GM12878 (cell line): Measurements from ENCODE around the gene ZFAND2B. TPM values are rescaled to one million over a fixed set of nuclear protein-coding genes. Genes with fewer than 3 reads are reported as not detected.
A peak's percentile ranks its signal among the peaks of the same experiment; 100 is the strongest.

Source experiments
- ATAC-seq: fragments of 200-7000 bp; cut with Tn5 transposase; 3 replicates; pipeline ENCODE4 v1.9.1; 2020; ENCODE audit warnings: mild to moderate bottlenecking, moderate library complexity
- BruUV-seq: library from RNA; stranded (reverse); fragments of 400-500 nt; replicated peaks from 2 replicates; lab custom pipeline; 2021; lab: Mats Ljungman, UMichigan
- CTCF ChIA-PET: fragments of 300-600 bp; sonication (Branson Sonifier 250); formaldehyde crosslinking; extraction: SDS; loops from one replicate; lab custom pipeline; 2021; ENCODE audit warnings: inconsistent platforms; lab: Yijun Ruan, JAX
- POLR2A ChIA-PET: fragments of 350-600 bp; formaldehyde crosslinking; extraction: SDS; loops from one replicate; lab custom pipeline; 2021; ENCODE audit warnings: inconsistent platforms; lab: Charles Lee
- RAD21 ChIA-PET: fragments of 300-600 bp; sonication (Branson Sonifier 250); formaldehyde crosslinking; loops from one replicate; lab custom pipeline; 2023; ENCODE audit warnings: antibody characterized with exemption; ENCODE audit not compliant: unreplicated experiment; lab: Charles Lee
- SMC1A ChIA-PET: fragments of 300-600 bp; sonication (Branson Sonifier 250); formaldehyde crosslinking; loops from one replicate; lab custom pipeline; 2023; ENCODE audit not compliant: unreplicated experiment, uncharacterized antibody; lab: Charles Lee
- DNase-seq: peaks from one replicate; pipeline ENCODE4 v3.0.0-alpha.2; 2011; ENCODE audit warnings: low read depth, low spot score
- FAIRE-seq: peaks from 3 replicates; lab custom pipeline; 2011; peaks lifted over from hg19 to GRCh38; lab: Jason Lieb, UNC
- H2AFZ ChIP-seq: 2 replicates; pipeline ENCODE4 v1.6.0; 2011; ENCODE audit warnings: low read depth, low read length, control low read depth; ENCODE audit not compliant: control insufficient read depth
- H3K27ac ChIP-seq: 2 replicates; pipeline ENCODE4 v1.5.1; 2011; ENCODE audit warnings: control low read depth; ENCODE audit not compliant: control insufficient read depth, insufficient read depth
- H3K27me3 ChIP-seq, 2 experiments: replicated peaks in 1 of 2; 2 replicates each; pipeline versions ENCODE4 v1.6.0 to v1.6.1; 2011; ENCODE audit warnings: low read length in 1 of 2; ENCODE audit not compliant: control insufficient read depth in 2 of 2, insufficient read depth in 2 of 2
- H3K36me3 ChIP-seq, 2 experiments: 2 replicates each; pipeline ENCODE4 v1.5.1; 2011; ENCODE audit warnings: low read length in 1 of 2; ENCODE audit not compliant: control insufficient read depth in 2 of 2, insufficient read depth in 2 of 2
- H3K4me1 ChIP-seq: 2 replicates; pipeline ENCODE4 v1.6.1; 2011; ENCODE audit warnings: mild to moderate bottlenecking, low read length, moderate library complexity, mixed read lengths; ENCODE audit not compliant: control insufficient read depth, insufficient read depth
- H3K4me2 ChIP-seq: 2 replicates; pipeline ENCODE4 v1.6.0; 2011; ENCODE audit warnings: control low read depth; ENCODE audit not compliant: control insufficient read depth, insufficient read depth
- H3K4me3 ChIP-seq: fragments of 200-600 bp; sonication (generic); 2 replicates; pipeline ENCODE4 v1.5.1; 2016
- H3K79me2 ChIP-seq: 2 replicates; pipeline ENCODE4 v1.6.0; 2011; ENCODE audit warnings: low read length; ENCODE audit not compliant: control insufficient read depth, insufficient read depth
- H3K9ac ChIP-seq: 2 replicates; pipeline ENCODE4 v1.8.0; 2011; ENCODE audit warnings: low read length, control low read depth, mixed read lengths; ENCODE audit not compliant: control insufficient read depth, insufficient read depth
- H3K9me3 ChIP-seq: replicated peaks from 3 replicates; pipeline ENCODE4 v1.5.1; 2011; ENCODE audit warnings: mild to moderate bottlenecking, low read length; ENCODE audit not compliant: control insufficient read depth, insufficient read depth
- H4K20me1 ChIP-seq: 2 replicates; pipeline ENCODE4 v1.6.0; 2011; ENCODE audit not compliant: control insufficient read depth, insufficient read depth
- ELK1 ChIP-seq: IDR thresholded peaks from 2 replicates; pipeline ENCODE4 v1.6.1; 2012; ENCODE audit warnings: low read depth, low read length, improper control_type of control experiment
- HDAC2 ChIP-seq: fragments of 200-600 bp; sonication (generic); IDR thresholded peaks from 2 replicates; pipeline ENCODE4 v1.6.1; 2017
- HDGF ChIP-seq: fragments of 450-650 bp; IDR thresholded peaks from 2 replicates; pipeline ENCODE4 v1.6.1; 2016; ENCODE audit warnings: antibody characterized with exemption
- JUND ChIP-seq: IDR thresholded peaks from 2 replicates; pipeline ENCODE4 v1.6.1; 2012; ENCODE audit warnings: low read depth, mild to moderate bottlenecking, low read length, improper control_type of control experiment, moderate library complexity
- PBX3 ChIP-seq: IDR thresholded peaks from 2 replicates; pipeline ENCODE4 v1.6.1; 2011; ENCODE audit warnings: mild to moderate bottlenecking, low read depth, low read length, moderate library complexity; ENCODE audit not compliant: insufficient replicate concordance
- RBBP5 ChIP-seq: fragments of 200-600 bp; sonication (generic); conservative IDR thresholded peaks from 2 replicates; pipeline ENCODE4 v1.6.1; 2016
- SREBF1 ChIP-seq: IDR thresholded peaks from 2 replicates; pipeline ENCODE4 v1.6.1; 2012; ENCODE audit warnings: mild to moderate bottlenecking, low read length
- TBL1XR1 ChIP-seq: IDR thresholded peaks from 2 replicates; pipeline ENCODE4 v1.6.1; 2012; ENCODE audit warnings: low read depth, low read length, improper control_type of control experiment
- ZNF207 ChIP-seq: fragments of 450-650 bp; IDR thresholded peaks from 2 replicates; pipeline ENCODE4 v1.6.1; 2014; ENCODE audit warnings: antibody characterized with exemption, mild to moderate bottlenecking, borderline replicate concordance
- ZZZ3 ChIP-seq: IDR thresholded peaks from 2 replicates; pipeline ENCODE4 v1.6.1; 2011; ENCODE audit warnings: low read depth; ENCODE audit not compliant: control insufficient read depth, insufficient read length
- WGBS: methylation state at CpG from one replicate; pipeline ENCODE4 v1.1.6; 2016; ENCODE audit warnings: low lambda C conversion rate; ENCODE audit not compliant: insufficient replicate concordance, insufficient coverage; ENCODE audit errors: missing lambda C conversion rate; 5-methylcytosine and 5-hydroxymethylcytosine counted together
- in situ Hi-C: fragments of 300-500 bp; cut with MboI; formaldehyde crosslinking; loops from 9 replicates; pipeline ENCODE4 v1.14.3; 2018; ENCODE audit warnings: mixed read lengths
- intact Hi-C: fragments of 100-400 bp; cut with micrococcal nuclease; formaldehyde crosslinking; loops from one replicate; pipeline ENCODE4 v1.14.2; 2022; ENCODE audit not compliant: unreplicated experiment
- polyA plus RNA-seq, 11 experiments: library from polyadenylated mRNA; depleted of rRNA in 4 of 11; unstranded in 6 of 11; stranded (reverse) in 5 of 11; fragments of >200 nt; fragmentation: Nextera tagmentation in 4 of 11; fragmentation: Illumina TruSeq in 1 of 11; extraction: Ambion mirVana in 4 of 11; extraction: Trizol in 1 of 11; gene quantifications; 1 replicate in 1 of 11; 2 replicates in 10 of 11; pipeline versions ENCODE4 v1.2.1 to v1.2.3, GENCODE V29; 2011 to 2016; ENCODE audit warnings: inconsistent platforms in 2 of 11, missing spikeins in 2 of 11, low read depth in 1 of 11
- total RNA-seq, 4 experiments: library from RNA; depleted of rRNA in 3 of 4; stranded (reverse); fragments of >200 nt in 3 of 4; fragmentation: Illumina TruSeq in 1 of 4; extraction: Trizol in 1 of 4; gene quantifications; 2 replicates each; pipeline versions ENCODE4 v1.2.1 to v1.2.3, GENCODE V29; 2013 to 2021
- TF ChIP-seq, protein P1 (sequence below): fragments of 450-650 bp; IDR thresholded peaks from 2 replicates; pipeline ENCODE4 v1.6.1; 2016; ENCODE audit warnings: mild to moderate bottlenecking, moderate library complexity, borderline replicate concordance
- TF ChIP-seq, protein P2 (sequence below): IDR thresholded peaks from 2 replicates; pipeline ENCODE4 v1.6.1; 2012; ENCODE audit warnings: low read depth, low read length, improper control_type of control experiment
- TF ChIP-seq, protein P3 (sequence below): fragments of 450-650 bp; IDR thresholded peaks from 2 replicates; pipeline ENCODE4 v1.6.1; 2018; ENCODE audit warnings: mild to moderate bottlenecking, low read depth, moderate library complexity; ENCODE audit not compliant: partially characterized antibody

ZFAND2B gene
- total and polyA plus RNA-seq, 10 of the 15 experiments (the other 5 are each of a cell fraction or from before 2014, with no cell fraction given), result 5.4 to 28.1 (median 22.4) TPM

GRCh38 chr2:219205981-219206327, 628 bp upstream of the ZFAND2B start:
- H3K27me3 ChIP-seq, result no peaks in the 10 kb centered on the region
- TF ChIP-seq HDAC2 (no peak), RBBP5 (no peak), SREBF1 (no peak), JUND (no peak), HDGF (no peak), ZZZ3 (no peak), TBL1XR1 (no peak), PBX3 (no peak), ELK1 (no peak), ZNF207 (no peak)
- TF ChIP-seq, protein P1, sequence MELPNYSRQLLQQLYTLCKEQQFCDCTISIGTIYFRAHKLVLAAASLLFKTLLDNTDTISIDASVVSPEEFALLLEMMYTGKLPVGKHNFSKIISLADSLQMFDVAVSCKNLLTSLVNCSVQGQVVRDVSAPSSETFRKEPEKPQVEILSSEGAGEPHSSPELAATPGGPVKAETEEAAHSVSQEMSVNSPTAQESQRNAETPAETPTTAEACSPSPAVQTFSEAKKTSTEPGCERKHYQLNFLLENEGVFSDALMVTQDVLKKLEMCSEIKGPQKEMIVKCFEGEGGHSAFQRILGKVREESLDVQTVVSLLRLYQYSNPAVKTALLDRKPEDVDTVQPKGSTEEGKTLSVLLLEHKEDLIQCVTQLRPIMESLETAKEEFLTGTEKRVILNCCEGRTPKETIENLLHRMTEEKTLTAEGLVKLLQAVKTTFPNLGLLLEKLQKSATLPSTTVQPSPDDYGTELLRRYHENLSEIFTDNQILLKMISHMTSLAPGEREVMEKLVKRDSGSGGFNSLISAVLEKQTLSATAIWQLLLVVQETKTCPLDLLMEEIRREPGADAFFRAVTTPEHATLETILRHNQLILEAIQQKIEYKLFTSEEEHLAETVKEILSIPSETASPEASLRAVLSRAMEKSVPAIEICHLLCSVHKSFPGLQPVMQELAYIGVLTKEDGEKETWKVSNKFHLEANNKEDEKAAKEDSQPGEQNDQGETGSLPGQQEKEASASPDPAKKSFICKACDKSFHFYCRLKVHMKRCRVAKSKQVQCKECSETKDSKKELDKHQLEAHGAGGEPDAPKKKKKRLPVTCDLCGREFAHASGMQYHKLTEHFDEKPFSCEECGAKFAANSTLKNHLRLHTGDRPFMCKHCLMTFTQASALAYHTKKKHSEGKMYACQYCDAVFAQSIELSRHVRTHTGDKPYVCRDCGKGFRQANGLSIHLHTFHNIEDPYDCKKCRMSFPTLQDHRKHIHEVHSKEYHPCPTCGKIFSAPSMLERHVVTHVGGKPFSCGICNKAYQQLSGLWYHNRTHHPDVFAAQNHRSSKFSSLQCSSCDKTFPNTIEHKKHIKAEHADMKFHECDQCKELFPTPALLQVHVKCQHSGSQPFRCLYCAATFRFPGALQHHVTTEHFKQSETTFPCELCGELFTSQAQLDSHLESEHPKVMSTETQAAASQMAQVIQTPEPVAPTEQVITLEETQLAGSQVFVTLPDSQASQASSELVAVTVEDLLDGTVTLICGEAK, result no peak
- TF ChIP-seq, protein P2, sequence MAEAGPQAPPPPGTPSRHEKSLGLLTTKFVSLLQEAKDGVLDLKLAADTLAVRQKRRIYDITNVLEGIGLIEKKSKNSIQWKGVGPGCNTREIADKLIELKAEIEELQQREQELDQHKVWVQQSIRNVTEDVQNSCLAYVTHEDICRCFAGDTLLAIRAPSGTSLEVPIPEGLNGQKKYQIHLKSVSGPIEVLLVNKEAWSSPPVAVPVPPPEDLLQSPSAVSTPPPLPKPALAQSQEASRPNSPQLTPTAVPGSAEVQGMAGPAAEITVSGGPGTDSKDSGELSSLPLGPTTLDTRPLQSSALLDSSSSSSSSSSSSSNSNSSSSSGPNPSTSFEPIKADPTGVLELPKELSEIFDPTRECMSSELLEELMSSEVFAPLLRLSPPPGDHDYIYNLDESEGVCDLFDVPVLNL, result no peak
- TF ChIP-seq, protein P3, sequence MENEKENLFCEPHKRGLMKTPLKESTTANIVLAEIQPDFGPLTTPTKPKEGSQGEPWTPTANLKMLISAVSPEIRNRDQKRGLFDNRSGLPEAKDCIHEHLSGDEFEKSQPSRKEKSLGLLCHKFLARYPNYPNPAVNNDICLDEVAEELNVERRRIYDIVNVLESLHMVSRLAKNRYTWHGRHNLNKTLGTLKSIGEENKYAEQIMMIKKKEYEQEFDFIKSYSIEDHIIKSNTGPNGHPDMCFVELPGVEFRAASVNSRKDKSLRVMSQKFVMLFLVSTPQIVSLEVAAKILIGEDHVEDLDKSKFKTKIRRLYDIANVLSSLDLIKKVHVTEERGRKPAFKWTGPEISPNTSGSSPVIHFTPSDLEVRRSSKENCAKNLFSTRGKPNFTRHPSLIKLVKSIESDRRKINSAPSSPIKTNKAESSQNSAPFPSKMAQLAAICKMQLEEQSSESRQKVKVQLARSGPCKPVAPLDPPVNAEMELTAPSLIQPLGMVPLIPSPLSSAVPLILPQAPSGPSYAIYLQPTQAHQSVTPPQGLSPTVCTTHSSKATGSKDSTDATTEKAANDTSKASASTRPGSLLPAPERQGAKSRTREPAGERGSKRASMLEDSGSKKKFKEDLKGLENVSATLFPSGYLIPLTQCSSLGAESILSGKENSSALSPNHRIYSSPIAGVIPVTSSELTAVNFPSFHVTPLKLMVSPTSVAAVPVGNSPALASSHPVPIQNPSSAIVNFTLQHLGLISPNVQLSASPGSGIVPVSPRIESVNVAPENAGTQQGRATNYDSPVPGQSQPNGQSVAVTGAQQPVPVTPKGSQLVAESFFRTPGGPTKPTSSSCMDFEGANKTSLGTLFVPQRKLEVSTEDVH, result no peak
- TF ChIP-seq, all 136 proteins: peak for 0
- POLR2A ChIA-PET, result interaction anchor here (0.6 to 4.0 kb wide), 19 partner anchors 11 to 634 kb away, joined by 3 to 47 read pairs (median 6); partner anchors contain the start of genes ANKZF1, ATG9A, CNPPD1 and DNPEP
- WGBS, result 16% methylated on average over 7 of the region's 7 CpGs
- Histone ChIP-seq H3K9me3 (no peaks in the 10 kb centered on the region), H4K20me1 (no peaks in the 10 kb centered on the region), H3K79me2 (no peaks in the 10 kb centered on the region; the same call in 1 of the 2 replicates), H3K4me3 (peak overlapping the region; percentile 50), H3K4me1 (peaks cover 8% of the 10 kb centered on the region), H3K36me3 (peaks cover 0 to 4% of the 10 kb centered on the region in 2 experiments; a peak in 1 of 4 replicates), H3K9ac (peak overlapping the region; percentile 67), H3K27ac (peak overlapping the region; percentile 69), H3K4me2 (peak overlapping the region; percentile 84), H2AFZ (peak overlapping the region; percentile 96)
- no peak for ATAC-seq
- intact Hi-C loops (loop anchor here (2.0 to 5.0 kb wide), 2 partner anchors 29 to 71 kb away; partner anchors contain the start of genes CNPPD1 and DNAJB2), in situ Hi-C loops (loop anchor here (5.0 kb wide), 1 partner anchor 34 kb away; the partner anchor contains the start of gene SLC23A3)
- DNase-seq, result no peak
- RAD21 ChIA-PET, result interaction anchor here (0.7 to 2.9 kb wide), 14 partner anchors 9 to 88 kb away, joined by 3 to 21 read pairs (median 6); partner anchors contain the start of genes CNPPD1, DNAJB2, GLB1L and SLC23A3
- CTCF ChIA-PET, result interaction anchor here (0.6 to 2.1 kb wide), 15 partner anchors 9 to 456 kb away, joined by 3 to 19 read pairs (median 4); partner anchors contain the start of genes ANKZF1, ATG9A, CNPPD1 and NHEJ1
- FAIRE-seq, result no peak
- BruUV-seq, result no TSS peak
- SMC1A ChIA-PET, result interaction anchor here (1.0 to 3.1 kb wide), 11 partner anchors 10 to 90 kb away, joined by 3 to 14 read pairs (median 6); partner anchors contain the start of genes ABCB6, CNPPD1 and SLC23A3
